Measurements from ENCODE around the gene ANKRD13D.

DNA sequence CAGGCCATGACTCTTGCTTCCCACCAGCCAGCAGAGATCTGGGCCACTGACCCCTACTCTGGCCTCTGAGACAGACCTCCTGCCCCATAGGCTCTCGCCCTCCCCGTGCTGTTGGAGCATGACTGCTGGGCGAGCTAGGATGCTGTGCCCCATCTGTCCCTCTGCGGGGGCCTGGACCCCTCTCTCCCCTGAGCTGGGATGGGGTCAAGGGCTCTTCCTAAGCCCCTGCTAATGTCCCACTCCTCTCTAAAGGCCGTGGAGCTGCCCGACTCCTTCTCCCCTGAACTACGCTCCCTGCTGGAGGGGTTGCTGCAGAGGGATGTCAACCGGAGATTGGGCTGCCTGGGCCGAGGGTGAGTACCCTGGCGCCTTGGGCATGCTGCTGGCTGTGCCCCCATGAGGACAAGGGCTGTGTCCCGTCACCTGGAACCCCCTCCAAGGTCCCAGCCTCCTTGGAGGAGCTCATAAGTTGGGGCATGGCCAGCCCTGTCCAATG lies 6.2 kb upstream of the ANKRD13D start:
- TF ChIP-seq, protein P1, sequence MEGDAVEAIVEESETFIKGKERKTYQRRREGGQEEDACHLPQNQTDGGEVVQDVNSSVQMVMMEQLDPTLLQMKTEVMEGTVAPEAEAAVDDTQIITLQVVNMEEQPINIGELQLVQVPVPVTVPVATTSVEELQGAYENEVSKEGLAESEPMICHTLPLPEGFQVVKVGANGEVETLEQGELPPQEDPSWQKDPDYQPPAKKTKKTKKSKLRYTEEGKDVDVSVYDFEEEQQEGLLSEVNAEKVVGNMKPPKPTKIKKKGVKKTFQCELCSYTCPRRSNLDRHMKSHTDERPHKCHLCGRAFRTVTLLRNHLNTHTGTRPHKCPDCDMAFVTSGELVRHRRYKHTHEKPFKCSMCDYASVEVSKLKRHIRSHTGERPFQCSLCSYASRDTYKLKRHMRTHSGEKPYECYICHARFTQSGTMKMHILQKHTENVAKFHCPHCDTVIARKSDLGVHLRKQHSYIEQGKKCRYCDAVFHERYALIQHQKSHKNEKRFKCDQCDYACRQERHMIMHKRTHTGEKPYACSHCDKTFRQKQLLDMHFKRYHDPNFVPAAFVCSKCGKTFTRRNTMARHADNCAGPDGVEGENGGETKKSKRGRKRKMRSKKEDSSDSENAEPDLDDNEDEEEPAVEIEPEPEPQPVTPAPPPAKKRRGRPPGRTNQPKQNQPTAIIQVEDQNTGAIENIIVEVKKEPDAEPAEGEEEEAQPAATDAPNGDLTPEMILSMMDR (IDR thresholded peaks at IDR 0.05 in 8 of 11, conservative IDR thresholded peaks at IDR 0.05 in 3 of 11): no peak
- TF ChIP-seq POLR2A (IDR thresholded peaks at IDR 0.05): no peak
